GM21737 (cell line): ENCODE data around the gene CDK5.

ENCODE experiments used
- ATAC-seq: cut with Tn5 transposase; IDR thresholded peaks from one replicate; pipeline ENCODE4 v1.9.1; 2021; ENCODE audit warnings: mild to moderate bottlenecking, moderate library complexity; ENCODE audit not compliant: unreplicated experiment

The CDK5 gene

DNA sequence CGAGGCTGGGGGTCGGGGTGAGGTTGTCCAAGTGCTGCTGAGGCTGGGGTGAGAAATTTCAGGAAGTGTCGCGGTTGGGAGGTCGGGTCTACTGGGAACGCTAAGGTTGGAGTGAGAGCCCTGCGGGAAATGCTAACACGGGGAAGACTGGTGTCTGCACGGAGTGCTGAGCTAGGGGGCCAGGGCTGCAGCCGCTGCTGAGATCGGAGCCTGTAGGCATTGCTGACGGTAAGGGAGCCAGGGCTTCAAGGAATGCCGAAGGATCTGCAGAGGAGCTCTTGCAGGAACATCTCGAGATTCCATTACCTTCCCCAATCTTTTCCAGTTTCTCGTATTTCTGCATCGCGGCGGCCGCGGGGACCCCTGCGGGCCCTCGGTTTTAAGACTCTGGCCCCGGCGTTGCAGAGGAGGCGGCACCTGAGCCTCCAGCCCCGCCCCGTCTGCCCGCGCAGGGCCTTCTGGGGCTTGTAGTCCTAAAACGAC, at the start of gene CDK5:
CDK5 (minus strand) TSS at position 392 of the 483 bp plus-strand sequence; CDS start at position 343, 49 bp downstream.
- no peak for ATAC-seq

DNA sequence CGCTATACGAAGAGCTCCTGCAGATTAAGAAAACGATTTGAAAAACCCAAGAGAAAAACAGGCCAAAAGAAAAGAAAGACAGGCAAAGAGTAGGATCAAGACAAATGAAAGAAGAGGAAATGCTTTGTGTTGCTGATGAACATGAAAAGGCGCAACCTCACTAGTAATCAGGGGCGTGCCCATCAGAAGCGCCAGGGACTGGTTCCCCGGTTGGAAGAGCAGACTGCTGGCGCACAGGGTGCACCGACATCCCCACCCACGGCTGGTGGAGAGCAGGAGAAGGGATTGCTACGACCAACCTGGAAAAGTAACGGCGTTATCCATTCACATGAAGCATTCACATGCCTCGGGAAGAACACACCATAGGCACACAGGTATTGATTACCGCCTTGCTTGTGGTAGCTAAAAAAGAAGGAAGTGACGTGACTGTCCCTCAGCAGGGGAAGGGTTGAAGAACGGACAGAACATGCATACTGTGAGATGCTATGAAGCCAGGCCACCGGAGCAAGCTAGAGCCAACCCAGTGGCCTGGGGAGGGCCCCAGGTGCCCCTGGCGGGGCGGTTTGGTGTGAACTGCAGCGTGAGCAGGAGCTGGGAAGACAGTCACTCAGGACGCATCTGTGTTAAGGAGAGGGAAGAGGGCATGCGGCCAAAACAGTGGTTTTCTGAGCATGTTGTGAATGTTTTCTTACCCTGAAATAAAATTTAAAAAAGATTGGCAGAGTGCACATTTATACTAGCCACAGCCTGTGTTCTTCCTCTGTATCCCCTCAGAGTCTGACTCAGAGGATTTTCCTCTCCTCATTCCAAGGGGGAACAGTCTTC, 46.9 kb upstream of the CDK5 start:
- ATAC-seq = no peak

- no peak for ATAC-seq
Measured at GRCh38 chr7:151103973-151104372, 46.3 kb upstream of the CDK5 start.

GRCh38 chr7:151102991-151103390, 45.3 kb upstream of the CDK5 start:
- no peak for ATAC-seq

GRCh38 chr7:151101621-151102396, 44.1 kb upstream of the CDK5 start:
- no peak for ATAC-seq

- no peak for ATAC-seq
Measured at GRCh38 chr7:151100921-151101320, 43.2 kb upstream of the CDK5 start.

DNA sequence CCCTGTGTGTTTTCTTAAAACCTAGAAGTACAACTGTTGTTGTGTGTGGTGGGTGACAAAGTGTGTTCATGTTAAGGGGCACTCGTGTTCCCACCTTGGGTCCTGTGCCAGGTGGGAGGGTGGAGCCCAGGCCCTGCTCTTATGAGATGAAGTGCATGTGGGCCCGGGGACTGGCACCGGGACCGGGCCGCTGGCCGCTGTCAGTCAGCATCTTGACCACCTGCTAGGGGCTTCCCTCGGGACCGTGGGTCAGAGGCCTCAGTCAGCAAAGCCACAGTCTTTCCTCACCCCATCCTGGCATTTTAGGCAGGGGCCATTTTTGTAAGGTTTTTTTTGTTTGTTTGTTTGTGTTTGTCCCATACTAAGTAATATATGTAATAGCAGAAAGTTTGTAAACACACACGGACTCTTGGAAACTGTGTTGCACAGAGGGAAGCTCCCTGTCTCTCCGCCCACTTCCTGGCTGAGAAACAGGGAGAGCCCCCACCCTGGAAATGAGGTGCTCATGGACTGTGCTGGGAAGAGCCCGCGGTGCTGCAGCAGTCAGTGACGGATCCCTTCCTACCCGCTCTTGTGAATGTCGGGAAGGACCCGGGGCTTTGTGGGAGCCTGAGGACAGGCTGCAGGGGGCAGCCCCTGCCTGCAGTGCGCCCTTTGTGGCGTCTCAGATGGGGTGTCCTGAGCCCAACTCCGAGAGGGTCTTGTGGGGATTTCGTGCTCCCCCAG, 42.0 kb upstream of the CDK5 start:
- no peak for ATAC-seq

- no peak for ATAC-seq
Measured at GRCh38 chr7:151095828-151096475, 38.3 kb upstream of the CDK5 start.

DNA sequence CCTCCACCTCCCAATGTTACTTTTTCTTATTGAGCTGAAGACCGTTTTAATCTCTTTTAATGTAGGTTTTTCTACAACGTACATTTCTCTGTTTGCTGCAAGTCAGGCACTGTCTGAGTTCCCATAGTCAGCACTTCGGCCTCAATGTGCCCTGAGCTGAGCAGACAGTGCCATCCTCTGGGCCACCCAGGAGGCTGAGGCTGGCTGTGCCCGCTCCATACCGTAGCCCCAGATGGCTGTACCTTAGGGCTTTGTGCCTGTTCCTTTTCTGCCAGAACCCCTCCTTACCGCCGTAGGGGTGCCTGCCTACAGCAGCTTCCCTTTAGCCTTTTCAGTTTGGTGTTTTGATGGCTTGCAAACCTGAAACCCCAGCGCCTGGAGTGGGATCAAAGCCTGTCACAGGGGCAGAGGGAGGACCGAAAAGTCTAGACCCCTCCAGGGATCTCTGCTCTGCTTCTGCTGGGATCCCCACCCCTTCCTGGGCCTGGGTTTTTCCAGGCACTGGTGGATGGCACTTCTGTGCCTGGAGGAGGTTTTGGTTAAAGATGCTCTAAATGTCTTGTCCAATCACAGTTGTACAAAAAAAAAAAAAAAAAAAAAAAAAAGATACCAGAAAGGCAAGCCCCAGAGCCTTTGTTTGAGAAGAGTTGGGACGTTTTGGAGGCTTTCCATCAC, 37.6 kb upstream of the CDK5 start:
- no peak for ATAC-seq

DNA sequence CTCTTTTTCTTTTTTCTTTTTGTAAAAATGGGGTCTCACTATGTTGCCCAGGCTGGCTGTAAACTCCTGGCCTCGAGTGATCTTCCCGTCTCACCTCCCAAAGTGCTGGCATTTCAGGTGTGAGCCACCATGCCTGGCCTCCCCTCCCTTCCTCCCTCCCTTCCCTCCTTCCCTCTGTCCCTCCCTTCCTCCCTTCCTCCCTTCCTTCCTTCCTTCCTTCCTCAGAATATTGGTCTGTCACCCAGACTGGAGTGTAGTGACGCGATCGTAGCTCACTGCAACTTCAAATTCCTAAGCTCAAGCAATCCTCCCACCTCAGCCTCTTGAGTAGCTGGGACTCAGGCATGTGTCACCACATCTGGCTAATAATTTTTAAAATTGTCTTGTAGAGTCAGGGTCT, 37.0 kb upstream of the CDK5 start:
- ATAC-seq = no peak

DNA sequence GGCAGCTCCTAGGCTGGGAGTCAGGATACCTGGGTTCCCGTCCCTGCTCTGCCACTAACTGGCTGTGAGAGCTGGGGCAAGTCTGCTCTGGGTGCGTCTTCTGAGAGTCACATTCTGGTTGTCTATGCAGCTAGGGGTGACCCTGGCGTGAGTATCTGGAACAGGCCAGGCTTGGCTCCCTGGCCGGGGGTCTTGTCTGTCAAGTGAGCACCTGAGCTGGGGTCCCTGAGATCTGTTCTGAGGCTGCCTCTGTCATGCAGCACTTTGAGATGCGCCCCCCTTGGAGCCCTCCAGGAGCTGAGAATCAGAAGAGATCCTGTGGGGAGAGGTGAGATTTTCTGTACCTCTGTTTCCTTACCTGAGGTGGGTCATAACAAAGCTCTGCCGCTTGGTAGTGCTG, 36.1 kb upstream of the CDK5 start:
- no peak for ATAC-seq

- ATAC-seq = no peak
Measured at GRCh38 chr7:151091988-151092387, 34.3 kb upstream of the CDK5 start.

GRCh38 chr7:151091431-151091830, 33.7 kb upstream of the CDK5 start:
- no peak for ATAC-seq

GRCh38 chr7:151091003-151091402, 33.3 kb upstream of the CDK5 start:
- no peak for ATAC-seq

GRCh38 chr7:151089893-151090730, 32.4 kb upstream of the CDK5 start:
- ATAC-seq = no peak

DNA sequence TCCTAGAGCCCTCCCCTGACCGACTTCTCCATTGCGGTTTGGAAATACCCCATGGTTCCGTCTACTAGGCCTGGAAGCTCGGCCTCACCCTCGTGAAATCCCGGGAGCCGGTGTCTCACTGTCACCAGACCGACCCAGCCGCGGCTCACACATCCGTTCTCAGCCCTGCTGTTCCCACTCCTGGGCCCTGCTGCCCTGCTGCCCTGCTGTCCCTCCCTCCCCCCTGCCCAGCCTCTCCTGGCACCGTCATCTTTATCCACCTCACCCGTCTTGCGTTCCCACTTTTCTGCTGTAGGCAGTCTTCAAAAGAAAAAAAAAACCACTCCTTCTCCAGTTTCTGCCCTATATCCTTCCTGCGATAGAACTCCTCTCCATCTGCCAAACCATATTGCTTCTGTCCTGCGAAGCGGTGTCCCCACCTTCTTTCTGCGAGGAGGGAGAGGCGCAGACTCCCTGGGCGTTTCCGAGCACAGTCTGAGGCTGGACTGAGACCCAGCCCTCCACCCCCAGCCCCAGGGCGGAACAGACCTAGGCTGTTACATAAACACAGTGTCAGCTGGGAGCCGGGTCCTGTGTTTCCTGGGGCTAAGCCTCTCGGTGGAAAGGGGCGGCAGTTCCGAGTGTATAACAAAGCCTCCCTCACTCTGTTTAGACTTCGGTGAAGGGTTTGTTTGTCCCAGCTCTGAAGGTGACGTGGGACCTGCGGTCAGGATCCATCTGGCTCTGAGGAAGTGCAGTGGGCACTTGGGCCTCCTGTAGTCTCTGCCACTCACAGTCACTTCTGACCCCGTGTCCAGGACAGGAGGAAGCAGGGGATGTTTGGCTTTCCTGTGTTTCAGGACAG, 31.4 kb upstream of the CDK5 start:
- no peak for ATAC-seq

- ATAC-seq = no peak
Measured at GRCh38 chr7:151088019-151088855, 30.5 kb upstream of the CDK5 start.
